ENCODE data around the gene LZTS2. TPM values are rescaled to one million over a fixed set of nuclear protein-coding genes. Genes with fewer than 3 reads are reported as not detected.

The LZTS2 gene
- total and polyA plus RNA-seq, 2 experiments from 2014 or later = 27.6 to 88.3 TPM

GRCh38 chr10:101054351-101054750 is 54.7 kb downstream of the LZTS2 start:
- peaks cover 10% of the 10 kb centered on the region for H3K4me1 Mint-ChIP-seq
- Histone ChIP-seq H4K20me1 (replicated peaks; ENCODE audit: insufficient read depth) (peaks cover 38% of the 10 kb centered on the region), H3K36me3 (ENCODE audit: insufficient read depth) (no peaks in the 10 kb centered on the region), H3K27ac (ENCODE audit: low read depth) (no peak overlapping the region), H3K4me2 (no peak overlapping the region), H3K4me3 (no peak overlapping the region), H3K4me1 (ENCODE audit: insufficient read depth) (peaks cover 11% of the 10 kb centered on the region), H3K79me2 (replicated peaks; ENCODE audit: insufficient read depth) (peaks cover 13% of the 10 kb centered on the region; the same call in 1 of the 2 replicates), H2AFZ (no peak overlapping the region), H3F3A (replicated peaks; ENCODE audit: low read depth) (peaks cover 1% of the 10 kb centered on the region), H3K27me3 (ENCODE audit: insufficient read depth) (peaks cover 42% of the 10 kb centered on the region), H3K9me2 (ENCODE audit: insufficient read depth) (no peaks in the 10 kb centered on the region)
- no peaks in the 10 kb centered on the region; the same call in 2 of the 3 replicates for H3K36me3 Mint-ChIP-seq (ENCODE audit: low read depth)
- no peak for TF ChIP-seq NANOG (IDR thresholded peaks at IDR 0.05; ENCODE audit: borderline replicate concordance)
- no peak for TF ChIP-seq ETS1 (IDR thresholded peaks at IDR 0.05)
- TF ChIP-seq EZH2phosphoT487 (IDR thresholded peaks at IDR 0.05; ENCODE audit: unreplicated experiment) = no peak
- H3K27ac Mint-ChIP-seq = no peak overlapping the region
- H3K9me3 Mint-ChIP-seq = no peaks in the 10 kb centered on the region
- ATAC-seq = no peak
- no peak overlapping the region for H3K4me3 Mint-ChIP-seq
- peaks cover 36% of the 10 kb centered on the region for H3K27me3 Mint-ChIP-seq (ENCODE audit: insufficient read depth, low read depth, poor library complexity)
- no peak for DNase-seq (ENCODE audit: low spot score)

- H3K4me3 ChIP-seq = no peak overlapping the region
- no peak for ATAC-seq
- H3K4me2 ChIP-seq = no peak overlapping the region
- no peaks in the 10 kb centered on the region for H3K9me2 ChIP-seq (ENCODE audit: insufficient read depth)
- Mint-ChIP-seq H3K9me3 (no peaks in the 10 kb centered on the region), H3K4me3 (no peak overlapping the region), H3K27me3 (ENCODE audit: insufficient read depth, low read depth, poor library complexity) (peaks cover 32% of the 10 kb centered on the region), H3K4me1 (peaks cover 15% of the 10 kb centered on the region), H3K36me3 (ENCODE audit: low read depth) (no peaks in the 10 kb centered on the region; the same call in 2 of the 3 replicates), H3K27ac (no peak overlapping the region; the same call in 1 of the 2 replicates)
- H3K27me3 ChIP-seq (ENCODE audit: insufficient read depth) = peaks cover 37% of the 10 kb centered on the region
- no peaks in the 10 kb centered on the region for H3F3A ChIP-seq (replicated peaks; ENCODE audit: low read depth)
- no peaks in the 10 kb centered on the region for H3K36me3 ChIP-seq (ENCODE audit: insufficient read depth)
- H3K27ac ChIP-seq (ENCODE audit: low read depth) = no peak overlapping the region
- H3K4me1 ChIP-seq (ENCODE audit: insufficient read depth) = peaks cover 15% of the 10 kb centered on the region
- H3K79me2 ChIP-seq (replicated peaks; ENCODE audit: insufficient read depth) = peaks cover 17% of the 10 kb centered on the region; the same call in 1 of the 2 replicates
- no peak for DNase-seq (ENCODE audit: low spot score)
- peaks cover 35% of the 10 kb centered on the region for H4K20me1 ChIP-seq (replicated peaks; ENCODE audit: insufficient read depth)
- H2AFZ ChIP-seq = no peak overlapping the region
- TF ChIP-seq NANOG (IDR thresholded peaks at IDR 0.05; ENCODE audit: borderline replicate concordance) = no peak
- TF ChIP-seq ZNF462 (CRISPR knock-in tag; IDR thresholded peaks at IDR 0.05) = no peak
- no peak for TF ChIP-seq JUNB (IDR thresholded peaks at IDR 0.05; ENCODE audit: unreplicated experiment)
- no peak for TF ChIP-seq CREB1 (CRISPR knock-in tag; IDR thresholded peaks at IDR 0.05; ENCODE audit: low read depth)
- TF ChIP-seq ETS1 (IDR thresholded peaks at IDR 0.05) = no peak
- TF ChIP-seq CTCF (conservative IDR thresholded peaks at IDR 0.05; ENCODE audit: low read depth in 2 of 2) = no peak
These were observed 55.3 kb downstream of the LZTS2 start for GRCh38 chr10:101054876-101055275.
